ENCODE data around the gene TMBIM1.

Gene TMBIM1

DNA sequence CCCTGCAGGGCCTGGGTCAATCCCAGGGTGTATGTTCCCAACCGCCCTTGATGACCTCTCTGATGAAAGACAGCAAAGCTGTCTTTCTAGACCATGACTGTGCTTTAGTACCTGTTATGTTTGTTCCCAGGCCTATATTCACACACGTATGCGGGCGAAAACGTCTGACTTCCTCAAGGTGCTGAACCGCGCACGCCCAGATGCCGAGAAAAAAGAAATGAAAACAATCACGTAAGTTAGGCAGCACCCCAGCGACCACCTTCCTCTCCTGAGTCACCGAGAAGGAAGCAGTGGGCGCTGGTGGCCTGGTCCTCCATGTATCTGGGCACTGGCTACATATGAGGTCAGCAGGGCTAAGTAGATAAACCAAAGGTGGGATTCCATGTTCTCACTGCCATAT, 42.6 kb downstream of the TMBIM1 start:
- no peak; the same call in 1 of the 2 replicates for TF ChIP-seq POLR2AphosphoS5 (IDR thresholded peaks at IDR 0.05; ENCODE audit: low read depth)
- Histone ChIP-seq H3K27me3 (ENCODE audit: insufficient read depth, poor library complexity, severe bottlenecking) (no peaks in the 10 kb centered on the region), H3K27ac (replicated peaks) (no peak overlapping the region), H3K4me3 (replicated peaks; ENCODE audit: insufficient read depth, low read length) (no peak overlapping the region)
- no peak for DNase-seq (ENCODE audit: low read depth in 1 of 2, low spot score in 1 of 2)

DNA sequence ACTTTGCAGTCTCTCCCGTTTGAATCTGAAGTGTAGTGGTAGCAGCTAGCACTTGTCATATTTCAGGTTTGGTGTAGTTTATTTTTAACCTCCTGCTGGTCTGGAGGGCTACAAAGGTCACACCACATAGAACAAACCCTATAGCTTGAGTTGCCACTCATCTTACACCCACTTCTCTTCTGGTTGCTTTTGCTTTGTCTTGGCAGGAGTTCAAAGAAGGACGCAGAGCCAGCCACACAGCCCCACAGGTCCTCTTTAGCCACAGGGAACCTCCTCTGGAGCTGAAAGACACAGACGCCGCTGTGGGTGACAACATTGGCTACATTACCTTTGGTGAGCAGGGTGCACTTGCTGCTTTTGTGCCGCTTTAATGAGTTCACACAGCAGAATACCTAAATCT, 47.1 kb downstream of the TMBIM1 start:
- no peak for TF ChIP-seq POLR2AphosphoS5 (IDR thresholded peaks at IDR 0.05; ENCODE audit: low read depth)
- no peak for TF ChIP-seq GABPA (IDR thresholded peaks at IDR 0.05; ENCODE audit: low read depth)
- TF ChIP-seq, protein P1, sequence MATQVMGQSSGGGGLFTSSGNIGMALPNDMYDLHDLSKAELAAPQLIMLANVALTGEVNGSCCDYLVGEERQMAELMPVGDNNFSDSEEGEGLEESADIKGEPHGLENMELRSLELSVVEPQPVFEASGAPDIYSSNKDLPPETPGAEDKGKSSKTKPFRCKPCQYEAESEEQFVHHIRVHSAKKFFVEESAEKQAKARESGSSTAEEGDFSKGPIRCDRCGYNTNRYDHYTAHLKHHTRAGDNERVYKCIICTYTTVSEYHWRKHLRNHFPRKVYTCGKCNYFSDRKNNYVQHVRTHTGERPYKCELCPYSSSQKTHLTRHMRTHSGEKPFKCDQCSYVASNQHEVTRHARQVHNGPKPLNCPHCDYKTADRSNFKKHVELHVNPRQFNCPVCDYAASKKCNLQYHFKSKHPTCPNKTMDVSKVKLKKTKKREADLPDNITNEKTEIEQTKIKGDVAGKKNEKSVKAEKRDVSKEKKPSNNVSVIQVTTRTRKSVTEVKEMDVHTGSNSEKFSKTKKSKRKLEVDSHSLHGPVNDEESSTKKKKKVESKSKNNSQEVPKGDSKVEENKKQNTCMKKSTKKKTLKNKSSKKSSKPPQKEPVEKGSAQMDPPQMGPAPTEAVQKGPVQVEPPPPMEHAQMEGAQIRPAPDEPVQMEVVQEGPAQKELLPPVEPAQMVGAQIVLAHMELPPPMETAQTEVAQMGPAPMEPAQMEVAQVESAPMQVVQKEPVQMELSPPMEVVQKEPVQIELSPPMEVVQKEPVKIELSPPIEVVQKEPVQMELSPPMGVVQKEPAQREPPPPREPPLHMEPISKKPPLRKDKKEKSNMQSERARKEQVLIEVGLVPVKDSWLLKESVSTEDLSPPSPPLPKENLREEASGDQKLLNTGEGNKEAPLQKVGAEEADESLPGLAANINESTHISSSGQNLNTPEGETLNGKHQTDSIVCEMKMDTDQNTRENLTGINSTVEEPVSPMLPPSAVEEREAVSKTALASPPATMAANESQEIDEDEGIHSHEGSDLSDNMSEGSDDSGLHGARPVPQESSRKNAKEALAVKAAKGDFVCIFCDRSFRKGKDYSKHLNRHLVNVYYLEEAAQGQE (IDR thresholded peaks at IDR 0.05; ENCODE audit: insufficient replicate concordance, low read depth), result no peak
- TF ChIP-seq, protein P2, sequence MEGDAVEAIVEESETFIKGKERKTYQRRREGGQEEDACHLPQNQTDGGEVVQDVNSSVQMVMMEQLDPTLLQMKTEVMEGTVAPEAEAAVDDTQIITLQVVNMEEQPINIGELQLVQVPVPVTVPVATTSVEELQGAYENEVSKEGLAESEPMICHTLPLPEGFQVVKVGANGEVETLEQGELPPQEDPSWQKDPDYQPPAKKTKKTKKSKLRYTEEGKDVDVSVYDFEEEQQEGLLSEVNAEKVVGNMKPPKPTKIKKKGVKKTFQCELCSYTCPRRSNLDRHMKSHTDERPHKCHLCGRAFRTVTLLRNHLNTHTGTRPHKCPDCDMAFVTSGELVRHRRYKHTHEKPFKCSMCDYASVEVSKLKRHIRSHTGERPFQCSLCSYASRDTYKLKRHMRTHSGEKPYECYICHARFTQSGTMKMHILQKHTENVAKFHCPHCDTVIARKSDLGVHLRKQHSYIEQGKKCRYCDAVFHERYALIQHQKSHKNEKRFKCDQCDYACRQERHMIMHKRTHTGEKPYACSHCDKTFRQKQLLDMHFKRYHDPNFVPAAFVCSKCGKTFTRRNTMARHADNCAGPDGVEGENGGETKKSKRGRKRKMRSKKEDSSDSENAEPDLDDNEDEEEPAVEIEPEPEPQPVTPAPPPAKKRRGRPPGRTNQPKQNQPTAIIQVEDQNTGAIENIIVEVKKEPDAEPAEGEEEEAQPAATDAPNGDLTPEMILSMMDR (IDR thresholded peaks at IDR 0.05; ENCODE audit: insufficient read depth, low read length), result no peak
- TF ChIP-seq SPI1 (IDR thresholded peaks at IDR 0.05; ENCODE audit: borderline replicate concordance, low read depth), result no peak
- H3K27me3 ChIP-seq (ENCODE audit: insufficient read depth, poor library complexity, severe bottlenecking), result no peaks in the 10 kb centered on the region
- DNase-seq (ENCODE audit: low read depth in 1 of 2, low spot score in 1 of 2), result no peak
- no peak overlapping the region for H3K4me3 ChIP-seq (replicated peaks; ENCODE audit: insufficient read depth, low read length)
- H3K27ac ChIP-seq (replicated peaks), result no peak overlapping the region

DNA sequence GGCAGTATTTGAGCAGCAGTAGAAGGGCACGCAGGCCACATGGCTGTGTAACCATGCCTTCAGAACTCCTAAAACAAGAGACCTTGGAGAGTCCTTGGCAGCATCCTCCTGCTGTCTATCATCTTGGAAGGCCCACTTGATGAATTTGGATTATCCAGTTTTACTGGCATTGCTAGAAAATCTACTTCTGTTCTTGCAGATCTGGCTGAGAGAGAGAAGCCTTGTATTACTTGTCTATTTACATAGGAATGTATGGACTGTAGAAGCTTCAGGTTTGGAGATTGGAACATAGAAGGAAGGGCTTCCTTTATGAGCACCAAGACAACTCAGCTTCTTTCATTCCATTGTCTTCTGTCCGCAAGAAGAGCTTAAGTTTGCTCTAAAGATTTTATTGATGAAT, 47.6 kb downstream of the TMBIM1 start:
- Histone ChIP-seq H3K27me3 (ENCODE audit: insufficient read depth, poor library complexity, severe bottlenecking) (no peaks in the 10 kb centered on the region), H3K27ac (replicated peaks) (no peak overlapping the region), H3K4me3 (replicated peaks; ENCODE audit: insufficient read depth, low read length) (no peak overlapping the region)
- TF ChIP-seq, protein P2 (IDR thresholded peaks at IDR 0.05; ENCODE audit: insufficient read depth, low read length), result no peak
- TF ChIP-seq POLR2AphosphoS5 (IDR thresholded peaks at IDR 0.05; ENCODE audit: low read depth), result no peak
- TF ChIP-seq GABPA (IDR thresholded peaks at IDR 0.05; ENCODE audit: low read depth), result no peak
- TF ChIP-seq, protein P1 (IDR thresholded peaks at IDR 0.05; ENCODE audit: insufficient replicate concordance, low read depth), result no peak
- no peak for TF ChIP-seq SPI1 (IDR thresholded peaks at IDR 0.05; ENCODE audit: borderline replicate concordance, low read depth)
- DNase-seq (ENCODE audit: low read depth in 1 of 2, low spot score in 1 of 2), result no peak

DNA sequence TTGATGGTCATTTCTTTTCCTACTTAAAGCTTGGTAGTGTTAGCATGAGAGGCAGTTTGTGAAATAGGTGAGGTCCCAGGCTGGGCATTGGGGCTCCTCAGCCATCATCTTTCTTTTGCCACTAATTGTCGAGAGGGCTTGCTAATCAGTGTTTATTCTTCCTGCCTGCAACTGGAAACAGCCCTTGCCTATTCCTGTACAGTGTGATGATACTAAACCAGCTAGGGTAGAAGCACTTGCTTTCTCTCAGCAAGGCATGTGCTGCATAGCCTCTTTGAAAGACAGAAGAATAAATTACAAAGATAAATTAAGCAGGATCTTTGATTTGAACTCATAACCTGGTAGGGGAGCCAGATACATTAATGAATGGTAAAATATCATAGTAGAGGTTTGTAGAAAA, 48.1 kb downstream of the TMBIM1 start:
- no peak overlapping the region for H3K4me3 ChIP-seq (replicated peaks; ENCODE audit: insufficient read depth, low read length)
- H3K27me3 ChIP-seq (ENCODE audit: insufficient read depth, poor library complexity, severe bottlenecking), result no peaks in the 10 kb centered on the region
- TF ChIP-seq SPI1 (IDR thresholded peaks at IDR 0.05; ENCODE audit: borderline replicate concordance, low read depth), result no peak
- no peak for DNase-seq (ENCODE audit: low read depth in 1 of 2, low spot score in 1 of 2)
- no peak overlapping the region for H3K27ac ChIP-seq (replicated peaks)

DNA sequence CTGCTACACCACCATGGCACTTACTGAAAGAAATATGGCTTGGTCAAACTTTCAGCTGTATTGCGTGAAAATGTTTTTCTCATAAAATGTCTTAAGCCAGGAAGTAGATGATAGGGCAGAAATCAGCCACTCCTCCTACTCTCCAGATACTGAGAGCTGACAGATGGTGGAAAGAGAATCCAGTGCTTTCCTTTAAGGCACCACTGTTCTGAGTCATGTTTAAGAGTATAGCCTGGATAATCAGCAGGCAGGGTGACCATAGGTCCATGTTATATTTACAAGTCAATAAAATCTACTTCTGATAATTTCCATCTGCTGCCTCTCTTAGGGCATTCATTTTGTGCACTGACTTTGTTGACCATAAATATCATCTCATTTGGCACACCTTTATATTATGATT, 53.4 kb downstream of the TMBIM1 start:
- Histone ChIP-seq H3K27ac (replicated peaks) (no peak overlapping the region), H3K27me3 (ENCODE audit: insufficient read depth, poor library complexity, severe bottlenecking) (no peaks in the 10 kb centered on the region), H3K4me3 (replicated peaks; ENCODE audit: insufficient read depth, low read length) (no peak overlapping the region)
- DNase-seq (ENCODE audit: low read depth in 1 of 2, low spot score in 1 of 2), result no peak
- TF ChIP-seq, protein P2 (IDR thresholded peaks at IDR 0.05; ENCODE audit: insufficient read depth, low read length), result no peak
- TF ChIP-seq SPI1 (IDR thresholded peaks at IDR 0.05; ENCODE audit: borderline replicate concordance, low read depth) (no peak), POLR2AphosphoS5 (IDR thresholded peaks at IDR 0.05; ENCODE audit: low read depth) (no peak), GABPA (IDR thresholded peaks at IDR 0.05; ENCODE audit: low read depth) (no peak)
- TF ChIP-seq, protein P1 (IDR thresholded peaks at IDR 0.05; ENCODE audit: insufficient replicate concordance, low read depth), result no peak

Data from HL-60 (cell line).